ENCODE results near the gene PACS2.

- TF ChIP-seq CTCF (IDR thresholded peaks at IDR 0.05) (no peak), POLR2AphosphoS5 (IDR thresholded peaks at IDR 0.05) (no peak)
Measured at GRCh38 chr14:105358140-105358846, 43.7 kb downstream of the PACS2 start.

All from prostate gland (tissue), 2 donors.